Measurements from ENCODE around the gene SUPT6H.
"Not testable (repeated sequence)": the region's sequence is repeated elsewhere in the genome, so short reads cannot be mapped to it uniquely, and the experiment has no call there.

SUPT6H gene

DNA sequence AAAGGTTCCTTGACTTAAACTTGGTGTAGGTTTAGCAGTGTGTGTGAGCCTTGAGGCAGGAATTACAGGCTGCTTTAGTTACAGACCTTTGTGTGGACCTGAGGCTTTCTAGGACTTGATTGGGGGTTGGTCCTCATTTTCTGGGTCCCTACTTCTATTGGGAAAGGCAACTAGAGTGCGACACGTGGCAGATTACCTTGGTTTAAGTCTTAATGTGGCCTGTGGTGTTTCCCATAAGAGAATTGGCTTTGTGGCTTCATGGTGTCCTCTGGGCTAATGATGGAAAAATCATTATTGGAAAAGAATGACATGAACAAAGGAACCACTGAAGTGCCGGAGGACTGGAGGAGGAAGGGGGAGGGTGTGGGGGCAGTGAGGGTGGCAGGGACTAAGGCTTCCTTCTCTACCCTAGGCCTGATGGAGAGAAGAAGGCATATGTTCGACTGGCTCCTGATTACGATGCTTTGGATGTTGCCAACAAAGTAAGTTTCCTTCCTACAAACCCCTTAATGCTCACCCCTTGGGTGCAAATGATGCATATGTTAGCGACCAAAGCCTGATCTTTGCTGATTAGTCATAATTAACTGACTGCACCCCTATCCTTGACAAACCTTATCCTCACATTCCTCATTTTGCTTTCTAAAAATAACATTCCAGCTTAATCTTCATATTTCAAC is 61.3 kb downstream of the SUPT6H start:
- no peak for DNase-seq (ENCODE audit: low read depth, low spot score)

DNA sequence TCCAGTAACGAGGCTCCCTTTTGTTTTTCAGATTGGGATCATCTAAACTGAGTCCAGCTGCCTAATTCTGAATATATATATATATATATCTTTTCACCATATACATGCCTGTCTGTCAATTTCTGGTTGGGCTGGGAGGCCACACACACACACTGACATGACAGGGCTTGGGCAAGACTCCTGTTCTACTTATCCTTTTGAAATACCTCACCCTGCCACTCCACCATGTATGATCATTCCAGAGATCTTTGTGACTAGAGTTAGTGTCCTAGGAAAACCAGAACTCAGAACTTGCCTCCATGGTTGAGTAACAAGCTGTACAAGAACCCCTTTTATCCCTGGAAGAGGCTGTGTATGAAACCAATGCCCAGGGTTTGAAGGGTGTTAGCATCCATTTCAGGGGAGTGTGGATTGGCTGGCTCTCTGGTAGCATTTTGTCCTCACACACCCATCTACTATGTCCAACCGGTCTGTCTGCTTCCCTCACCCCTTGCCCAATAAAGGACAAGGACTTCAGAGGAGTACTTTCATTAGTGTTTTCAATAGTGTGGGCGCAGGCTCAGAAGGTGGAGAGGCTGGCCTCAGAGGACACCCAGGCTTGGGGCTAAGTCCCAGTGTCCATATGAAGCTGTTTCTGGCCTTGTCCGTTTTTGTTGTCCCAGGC is 62.0 kb downstream of the SUPT6H start:
- DNase-seq (ENCODE audit: low read depth, low spot score); in situ Hi-C loops (cut with HindIII; ENCODE audit: low sequenced_read_pairs); H3K4me3 ChIP-seq (ENCODE audit: low read depth, low read length): not testable (repeated sequence)

More for the DNA sequence above, 61.3 kb downstream of the SUPT6H start:
- TF ChIP-seq, protein P1, sequence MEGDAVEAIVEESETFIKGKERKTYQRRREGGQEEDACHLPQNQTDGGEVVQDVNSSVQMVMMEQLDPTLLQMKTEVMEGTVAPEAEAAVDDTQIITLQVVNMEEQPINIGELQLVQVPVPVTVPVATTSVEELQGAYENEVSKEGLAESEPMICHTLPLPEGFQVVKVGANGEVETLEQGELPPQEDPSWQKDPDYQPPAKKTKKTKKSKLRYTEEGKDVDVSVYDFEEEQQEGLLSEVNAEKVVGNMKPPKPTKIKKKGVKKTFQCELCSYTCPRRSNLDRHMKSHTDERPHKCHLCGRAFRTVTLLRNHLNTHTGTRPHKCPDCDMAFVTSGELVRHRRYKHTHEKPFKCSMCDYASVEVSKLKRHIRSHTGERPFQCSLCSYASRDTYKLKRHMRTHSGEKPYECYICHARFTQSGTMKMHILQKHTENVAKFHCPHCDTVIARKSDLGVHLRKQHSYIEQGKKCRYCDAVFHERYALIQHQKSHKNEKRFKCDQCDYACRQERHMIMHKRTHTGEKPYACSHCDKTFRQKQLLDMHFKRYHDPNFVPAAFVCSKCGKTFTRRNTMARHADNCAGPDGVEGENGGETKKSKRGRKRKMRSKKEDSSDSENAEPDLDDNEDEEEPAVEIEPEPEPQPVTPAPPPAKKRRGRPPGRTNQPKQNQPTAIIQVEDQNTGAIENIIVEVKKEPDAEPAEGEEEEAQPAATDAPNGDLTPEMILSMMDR (IDR thresholded peaks at IDR 0.05; ENCODE audit: low read depth, low read length), result no peak
- in situ Hi-C loops (cut with HindIII; ENCODE audit: low sequenced_read_pairs), result no loop called here
- no peak overlapping the region for H3K4me3 ChIP-seq (ENCODE audit: low read depth, low read length)

DNA sequence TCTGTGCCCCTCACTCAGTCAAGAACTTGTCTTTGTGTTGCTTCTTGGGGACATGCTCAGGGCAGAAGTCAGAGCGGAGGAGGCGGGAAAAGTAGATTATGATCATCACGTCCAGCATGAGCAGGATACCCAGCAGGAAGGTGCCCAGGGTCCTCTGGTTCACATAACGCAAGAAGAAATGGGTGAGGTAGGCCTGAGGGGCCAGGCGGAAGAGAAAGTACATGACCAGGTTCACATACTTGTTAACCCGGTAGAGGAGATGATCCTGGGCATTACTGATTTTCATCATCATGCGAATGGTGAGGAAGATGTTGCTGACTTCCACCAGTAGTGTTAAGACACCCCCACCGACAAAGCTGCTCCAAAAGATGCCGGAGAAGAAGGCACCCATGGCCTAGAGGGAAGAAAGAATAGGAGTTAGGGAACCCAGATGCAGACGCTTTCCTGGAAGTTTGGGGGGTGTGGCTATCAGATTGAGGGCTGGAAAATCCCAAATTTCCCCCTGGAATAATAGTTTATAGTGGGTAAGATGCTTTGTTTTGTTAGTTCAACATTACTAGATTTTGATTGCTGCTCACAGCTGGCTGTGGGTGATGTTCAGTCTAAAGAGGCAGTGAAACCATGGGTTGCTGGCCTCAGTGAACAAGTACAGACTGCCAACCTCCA is 62.6 kb downstream of the SUPT6H start:
- H3K4me3 ChIP-seq (ENCODE audit: low read depth, low read length), result no peak overlapping the region
- in situ Hi-C loops (cut with HindIII; ENCODE audit: low sequenced_read_pairs), result no loop called here
- TF ChIP-seq, protein P1 (IDR thresholded peaks at IDR 0.05; ENCODE audit: low read depth, low read length), result no peak
- peak; percentile 16 for DNase-seq (ENCODE audit: low read depth, low spot score)

DNA sequence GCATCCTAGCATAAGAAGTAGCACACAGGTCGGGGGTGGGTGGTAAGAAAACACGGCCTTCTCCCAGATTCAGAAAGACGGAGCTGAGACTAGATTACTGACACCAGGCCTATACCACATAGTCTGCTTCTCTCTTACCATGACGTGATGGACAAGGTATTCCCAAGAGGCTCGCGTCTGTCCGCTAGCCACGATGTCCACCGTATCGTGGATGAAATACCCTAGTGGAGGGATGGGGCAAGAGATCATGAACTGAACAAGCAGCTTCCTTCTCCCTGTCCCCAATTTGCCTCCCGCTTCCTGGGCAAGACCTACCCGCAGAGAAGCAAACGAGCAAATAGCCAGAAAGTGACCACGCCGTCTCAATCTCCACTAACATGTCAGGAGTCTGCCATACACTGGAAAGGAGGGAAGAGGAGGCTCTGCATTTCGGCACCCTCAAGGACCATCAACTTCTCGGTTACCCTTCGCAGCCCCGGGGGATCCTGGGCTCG is 63.2 kb downstream of the SUPT6H start:
- peak; percentile 57 for DNase-seq (ENCODE audit: low read depth, low spot score)
- in situ Hi-C loops (cut with HindIII; ENCODE audit: low sequenced_read_pairs), result no loop called here
- TF ChIP-seq, protein P1 (IDR thresholded peaks at IDR 0.05; ENCODE audit: low read depth, low read length), result no peak
- H3K4me3 ChIP-seq (ENCODE audit: low read depth, low read length), result peak overlapping the region; percentile 61

DNA sequence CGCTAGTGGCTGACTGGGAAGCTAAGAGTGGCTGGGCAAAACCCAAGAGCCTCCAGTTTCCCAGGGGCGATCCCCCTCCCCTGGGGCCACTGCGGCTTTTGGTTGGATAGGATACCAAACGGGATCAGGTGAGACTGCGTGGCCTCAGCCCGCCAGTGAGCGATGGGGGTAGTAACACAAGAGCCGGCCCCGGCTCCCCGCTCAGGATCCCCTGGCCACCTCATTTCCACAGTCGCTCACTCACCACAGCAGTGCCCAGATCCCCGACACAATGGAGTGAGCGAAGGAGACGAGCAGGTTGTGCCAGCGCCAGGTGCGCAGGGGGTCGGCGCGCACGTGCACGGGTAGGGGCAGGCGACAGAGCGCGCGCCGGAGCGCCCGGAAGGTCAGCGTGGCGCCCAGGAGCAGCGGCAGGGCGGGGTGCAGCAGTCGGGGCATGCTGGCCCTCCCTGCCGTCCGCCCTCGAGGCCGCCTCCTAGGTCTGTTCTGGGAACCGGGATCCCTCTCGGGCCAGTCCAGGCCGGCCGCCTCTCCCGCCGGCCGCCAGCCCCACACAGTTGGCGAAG is 63.7 kb downstream of the SUPT6H start:
- in situ Hi-C loops (cut with HindIII; ENCODE audit: low sequenced_read_pairs), result no loop called here
- TF ChIP-seq, protein P1 (IDR thresholded peaks at IDR 0.05; ENCODE audit: low read depth, low read length), result no peak
- peak overlapping the region; percentile 61 for H3K4me3 ChIP-seq (ENCODE audit: low read depth, low read length)
- DNase-seq (ENCODE audit: low read depth, low spot score), result peak; percentile 69

DNA sequence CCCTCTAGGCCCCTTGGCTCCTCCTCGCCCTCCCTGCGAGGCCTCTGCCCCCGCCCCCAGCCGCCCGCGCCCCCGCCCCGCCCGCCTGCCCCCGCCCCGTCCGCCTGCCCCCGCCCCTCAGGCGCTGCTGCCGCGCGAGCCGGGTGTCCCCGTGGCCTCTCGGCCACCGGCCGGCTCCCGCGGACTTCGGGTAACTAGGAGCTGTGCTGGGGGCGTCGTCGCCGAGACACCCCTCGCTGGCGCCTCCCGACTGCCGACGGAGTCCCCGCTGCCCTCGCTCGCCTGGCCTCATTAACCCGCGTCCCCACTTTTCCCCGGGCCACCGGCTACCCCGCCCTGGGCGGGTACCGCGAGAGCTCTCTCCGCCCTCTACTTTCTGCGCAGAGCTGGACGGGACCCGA is 64.2 kb downstream of the SUPT6H start, which contains the start of gene TLCD1:
TLCD1 (minus strand) TSS at position 8 of the 401 bp plus-strand sequence. CDS start 136 bp downstream, outside the sequence.
- peak; percentile 71 for DNase-seq (ENCODE audit: low read depth, low spot score)
- in situ Hi-C loops (cut with HindIII; ENCODE audit: low sequenced_read_pairs), result no loop called here
- H3K4me3 ChIP-seq (ENCODE audit: low read depth, low read length), result peak within 1 kb of the TSS; percentile 61
- TF ChIP-seq, protein P1 (IDR thresholded peaks at IDR 0.05; ENCODE audit: low read depth, low read length), result no peak

Data from astrocyte of the spinal cord (primary cell).